B cell (primary cell): Measurements from ENCODE around the gene B4GALT5.

Experiments
- CTCF ChIP-seq: fragments of 200-600 bp; IDR thresholded peaks from one replicate; pipeline ENCODE4 v1.8.0; 2022; ENCODE audit warnings: antibody characterized with exemption, mild to moderate bottlenecking
- EZH2 ChIP-seq: IDR thresholded peaks from 2 replicates; pipeline ENCODE4 v1.6.1; 2012; ENCODE audit warnings: borderline replicate concordance, low read depth, mild to moderate bottlenecking, moderate library complexity, low read length; ENCODE audit not compliant: insufficient read depth, poor library complexity, severe bottlenecking

GRCh38 chr20:49679634-49680033, 34.0 kb downstream of the B4GALT5 start:
- TF ChIP-seq CTCF (no peak), EZH2 (no peak)
